ENCODE data around the gene CSPG5. TPM values are rescaled to one million over a fixed set of nuclear protein-coding genes. Genes with fewer than 3 reads are reported as not detected.

CSPG5 gene
- total RNA-seq, 1 experiment from 2014 or later, result 0.66 TPM

DNA sequence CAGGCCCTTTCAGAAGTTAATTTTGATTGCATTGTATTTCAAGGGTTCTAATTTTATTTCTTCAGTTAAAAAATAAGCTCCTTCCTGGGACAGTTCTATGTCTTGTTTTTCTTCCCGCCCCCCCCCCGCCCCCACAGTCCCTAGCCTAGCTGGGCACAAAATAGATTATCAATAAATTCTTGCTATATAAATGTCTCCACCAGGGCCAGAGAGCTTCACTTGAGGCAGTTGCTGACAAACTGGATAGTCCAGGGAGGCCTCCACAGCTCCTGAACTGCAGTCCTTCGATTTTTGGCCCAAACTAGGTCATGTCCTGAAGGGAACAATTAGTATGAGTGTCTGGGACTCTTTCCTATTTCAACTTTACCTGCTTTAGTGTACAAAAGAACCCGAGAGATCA, 9.9 kb upstream of the CSPG5 start:
- no peak for DNase-seq
- Histone ChIP-seq H2AFZ (ENCODE audit: low read length) (no peak overlapping the region), H3K9me3 (ENCODE audit: low read length) (no peaks in the 10 kb centered on the region), H3K4me2 (ENCODE audit: low read length) (no peak overlapping the region), H3K9ac (ENCODE audit: low read length) (no peak overlapping the region), H3F3A (ENCODE audit: low read length, unreplicated experiment) (no peaks in the 10 kb centered on the region), H3K9me2 (replicated peaks; ENCODE audit: low read length) (no peaks in the 10 kb centered on the region), H3K36me3 (ENCODE audit: low read depth, low read length) (peaks cover 43% of the 10 kb centered on the region), H3K79me2 (ENCODE audit: low read length) (no peaks in the 10 kb centered on the region), H4K20me1 (ENCODE audit: low read length) (no peaks in the 10 kb centered on the region), H3K4me3 (ENCODE audit: low read length) (no peak overlapping the region), H3K4me1 (ENCODE audit: insufficient read depth, low read length) (no peaks in the 10 kb centered on the region), H3K27ac (ENCODE audit: low read length) (no peak overlapping the region), H3K27me3 (ENCODE audit: low read length) (no peaks in the 10 kb centered on the region)
- CTCF ChIA-PET, result no interaction called here
- intact Hi-C loops (cut with micrococcal nuclease), result no loop called here
- TF ChIP-seq EZH2phosphoT487 (IDR thresholded peaks at IDR 0.05; ENCODE audit: borderline replicate concordance, low read length) (no peak), EZH2 (IDR thresholded peaks at IDR 0.05; ENCODE audit: low read length, unreplicated experiment) (no peak)
- TF ChIP-seq, protein P1, sequence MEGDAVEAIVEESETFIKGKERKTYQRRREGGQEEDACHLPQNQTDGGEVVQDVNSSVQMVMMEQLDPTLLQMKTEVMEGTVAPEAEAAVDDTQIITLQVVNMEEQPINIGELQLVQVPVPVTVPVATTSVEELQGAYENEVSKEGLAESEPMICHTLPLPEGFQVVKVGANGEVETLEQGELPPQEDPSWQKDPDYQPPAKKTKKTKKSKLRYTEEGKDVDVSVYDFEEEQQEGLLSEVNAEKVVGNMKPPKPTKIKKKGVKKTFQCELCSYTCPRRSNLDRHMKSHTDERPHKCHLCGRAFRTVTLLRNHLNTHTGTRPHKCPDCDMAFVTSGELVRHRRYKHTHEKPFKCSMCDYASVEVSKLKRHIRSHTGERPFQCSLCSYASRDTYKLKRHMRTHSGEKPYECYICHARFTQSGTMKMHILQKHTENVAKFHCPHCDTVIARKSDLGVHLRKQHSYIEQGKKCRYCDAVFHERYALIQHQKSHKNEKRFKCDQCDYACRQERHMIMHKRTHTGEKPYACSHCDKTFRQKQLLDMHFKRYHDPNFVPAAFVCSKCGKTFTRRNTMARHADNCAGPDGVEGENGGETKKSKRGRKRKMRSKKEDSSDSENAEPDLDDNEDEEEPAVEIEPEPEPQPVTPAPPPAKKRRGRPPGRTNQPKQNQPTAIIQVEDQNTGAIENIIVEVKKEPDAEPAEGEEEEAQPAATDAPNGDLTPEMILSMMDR (conservative IDR thresholded peaks at IDR 0.05; ENCODE audit: low read depth, low read length), result no peak
- POLR2A ChIA-PET (ENCODE audit: unreplicated experiment), result no interaction called here
- 0 out of 2 replicates have a peak, but pooled peaks have one; percentile 45 for ATAC-seq
- BruUV-seq (replicated peaks), result no TSS peak

DNA sequence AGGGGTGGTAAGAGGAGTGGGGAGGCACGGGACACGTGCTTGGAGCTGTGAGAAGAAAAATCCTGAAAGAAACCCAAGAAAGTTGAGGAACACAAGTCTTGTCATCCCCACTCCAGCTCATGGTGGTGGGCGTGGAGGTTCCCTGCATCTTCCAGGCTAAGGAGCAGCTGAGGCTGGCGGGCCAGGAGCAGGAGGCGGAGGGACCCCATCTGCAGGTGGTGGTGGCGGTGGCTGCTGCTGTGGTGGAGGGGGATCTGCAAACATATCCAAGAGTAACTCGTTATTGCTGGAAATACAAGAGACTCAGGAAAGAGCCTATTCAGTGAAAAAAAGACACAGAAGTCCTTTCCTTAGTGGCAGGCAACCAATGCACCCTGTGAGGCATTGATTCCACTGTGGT, 9.4 kb upstream of the CSPG5 start:
- no peaks in the 10 kb centered on the region for H3K79me2 ChIP-seq (ENCODE audit: low read length)
- H3F3A ChIP-seq (ENCODE audit: low read length, unreplicated experiment), result no peaks in the 10 kb centered on the region
- no peaks in the 10 kb centered on the region for H3K4me1 ChIP-seq (ENCODE audit: insufficient read depth, low read length)
- intact Hi-C loops (cut with micrococcal nuclease), result no loop called here
- CTCF ChIA-PET, result no interaction called here
- no peaks in the 10 kb centered on the region for H3K27me3 ChIP-seq (ENCODE audit: low read length)
- no peak overlapping the region for H3K4me2 ChIP-seq (ENCODE audit: low read length)
- no peaks in the 10 kb centered on the region for H3K9me3 ChIP-seq (ENCODE audit: low read length)
- H3K9ac ChIP-seq (ENCODE audit: low read length), result no peak overlapping the region
- no peak for ATAC-seq
- H2AFZ ChIP-seq (ENCODE audit: low read length), result no peak overlapping the region
- POLR2A ChIA-PET (ENCODE audit: unreplicated experiment), result no interaction called here
- no peaks in the 10 kb centered on the region for H3K9me2 ChIP-seq (replicated peaks; ENCODE audit: low read length)
- H3K27ac ChIP-seq (ENCODE audit: low read length), result no peak overlapping the region
- H4K20me1 ChIP-seq (ENCODE audit: low read length), result no peaks in the 10 kb centered on the region
- no peak overlapping the region for H3K4me3 ChIP-seq (ENCODE audit: low read length)
- H3K36me3 ChIP-seq (ENCODE audit: low read depth, low read length), result peaks cover 43% of the 10 kb centered on the region
- BruUV-seq (replicated peaks), result no TSS peak
- DNase-seq, result no peak
- TF ChIP-seq EZH2phosphoT487 (IDR thresholded peaks at IDR 0.05; ENCODE audit: borderline replicate concordance, low read length), result no peak
- no peak for TF ChIP-seq EZH2 (IDR thresholded peaks at IDR 0.05; ENCODE audit: low read length, unreplicated experiment)
- TF ChIP-seq, protein P1 (conservative IDR thresholded peaks at IDR 0.05; ENCODE audit: low read depth, low read length), result no peak

DNA sequence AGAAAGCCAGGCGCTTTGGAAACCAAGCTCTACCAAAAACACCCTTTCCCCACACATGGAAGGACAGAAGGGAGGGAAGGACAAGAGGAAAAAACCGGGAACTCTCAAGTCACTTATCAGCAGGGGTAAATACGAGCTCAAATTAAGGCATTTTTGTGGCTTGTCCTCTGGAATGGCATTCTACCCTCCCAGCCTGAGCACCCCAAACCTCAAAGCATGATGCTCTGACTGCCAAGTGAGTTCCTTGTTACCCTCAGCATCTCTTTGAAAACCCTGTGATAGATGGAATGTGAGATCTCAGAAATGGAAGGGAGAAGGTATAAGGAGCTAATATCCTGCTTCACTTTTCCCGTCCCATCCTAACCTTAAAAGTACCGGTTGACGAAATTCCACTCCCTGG, 8.1 kb upstream of the CSPG5 start:
- H3K9ac ChIP-seq (ENCODE audit: low read length), result no peak overlapping the region
- no peak overlapping the region for H2AFZ ChIP-seq (ENCODE audit: low read length)
- H3K79me2 ChIP-seq (ENCODE audit: low read length), result no peaks in the 10 kb centered on the region
- H4K20me1 ChIP-seq (ENCODE audit: low read length), result no peaks in the 10 kb centered on the region
- H3K9me3 ChIP-seq (ENCODE audit: low read length), result no peaks in the 10 kb centered on the region
- POLR2A ChIA-PET (ENCODE audit: unreplicated experiment), result no interaction called here
- TF ChIP-seq EZH2 (IDR thresholded peaks at IDR 0.05; ENCODE audit: low read length, unreplicated experiment), result no peak
- no peak for TF ChIP-seq EZH2phosphoT487 (IDR thresholded peaks at IDR 0.05; ENCODE audit: borderline replicate concordance, low read length)
- H3K27me3 ChIP-seq (ENCODE audit: low read length), result no peaks in the 10 kb centered on the region
- intact Hi-C loops (cut with micrococcal nuclease), result no loop called here
- no TSS peak for BruUV-seq (replicated peaks)
- H3K36me3 ChIP-seq (ENCODE audit: low read depth, low read length), result peaks cover 43% of the 10 kb centered on the region
- H3K4me3 ChIP-seq (ENCODE audit: low read length), result no peak overlapping the region
- no peak overlapping the region for H3K4me2 ChIP-seq (ENCODE audit: low read length)
- DNase-seq, result no peak
- H3K27ac ChIP-seq (ENCODE audit: low read length), result no peak overlapping the region
- no peak for ATAC-seq
- H3K9me2 ChIP-seq (replicated peaks; ENCODE audit: low read length), result no peaks in the 10 kb centered on the region
- CTCF ChIA-PET, result no interaction called here
- no peaks in the 10 kb centered on the region for H3F3A ChIP-seq (ENCODE audit: low read length, unreplicated experiment)
- H3K4me1 ChIP-seq (ENCODE audit: insufficient read depth, low read length), result no peaks in the 10 kb centered on the region

All from PC-3 (cell line).